Neuron (in vitro differentiated cells): ENCODE measurements around the gene TOLLIP.

ENCODE experiments used
- H2AFZ ChIP-seq: one replicate; pipeline ENCODE4 v1.6.1; 2013; ENCODE audit warnings: low read depth, mild to moderate bottlenecking, inconsistent platforms, low read length, moderate library complexity
- H3K27me3 ChIP-seq: one replicate; pipeline ENCODE4 v1.6.1; 2013; ENCODE audit warnings: low read length; ENCODE audit not compliant: insufficient read depth
- H3K36me3 ChIP-seq: one replicate; pipeline ENCODE4 v1.6.1; 2013; ENCODE audit warnings: low read length; ENCODE audit not compliant: insufficient read depth
- H3K4me1 ChIP-seq: one replicate; pipeline ENCODE4 v1.6.1; 2013; ENCODE audit warnings: low read length; ENCODE audit not compliant: insufficient read depth
- H3K4me3 ChIP-seq: 2 replicates; pipeline ENCODE4 v1.5.1; 2013; ENCODE audit warnings: mild to moderate bottlenecking, low read length, moderate library complexity
- H3K9me3 ChIP-seq: one replicate; pipeline ENCODE4 v1.6.1; 2013; ENCODE audit warnings: low read length

Gene TOLLIP

GRCh38 chr11:1240771-1241170 is 68.7 kb downstream of the TOLLIP start:
- Histone ChIP-seq H2AFZ (no peak overlapping the region), H3K4me3 (no peak overlapping the region), H3K4me1 (no peaks in the 10 kb centered on the region), H3K36me3 (no peaks in the 10 kb centered on the region), H3K9me3 (peaks cover 8% of the 10 kb centered on the region), H3K27me3 (peaks cover 11% of the 10 kb centered on the region)

- no peaks in the 10 kb centered on the region for H3K36me3 ChIP-seq
- no peaks in the 10 kb centered on the region for H3K4me1 ChIP-seq
- no peak overlapping the region for H3K4me3 ChIP-seq
- peaks cover 6% of the 10 kb centered on the region for H3K9me3 ChIP-seq
- no peak overlapping the region for H2AFZ ChIP-seq
- peaks cover 11% of the 10 kb centered on the region for H3K27me3 ChIP-seq
Measured at GRCh38 chr11:1239596-1240205, 69.7 kb downstream of the TOLLIP start.

- Histone ChIP-seq H3K36me3 (no peaks in the 10 kb centered on the region), H3K27me3 (peaks cover 11% of the 10 kb centered on the region), H3K9me3 (peaks cover 6% of the 10 kb centered on the region), H3K4me1 (no peaks in the 10 kb centered on the region), H3K4me3 (no peak overlapping the region), H2AFZ (no peak overlapping the region)
Measured at GRCh38 chr11:1238767-1239595, 70.5 kb downstream of the TOLLIP start.

GRCh38 chr11:1237851-1238250 is 71.6 kb downstream of the TOLLIP start:
- Histone ChIP-seq H3K9me3 (peaks cover 6% of the 10 kb centered on the region), H3K4me3 (no peak overlapping the region), H3K36me3 (no peaks in the 10 kb centered on the region), H3K27me3 (peaks cover 13% of the 10 kb centered on the region), H3K4me1 (no peaks in the 10 kb centered on the region), H2AFZ (no peak overlapping the region)

GRCh38 chr11:1237128-1237580 is 72.3 kb downstream of the TOLLIP start:
- Histone ChIP-seq H3K27me3 (peaks cover 15% of the 10 kb centered on the region), H3K4me3 (no peak overlapping the region), H3K9me3 (peaks cover 2% of the 10 kb centered on the region), H2AFZ (no peak overlapping the region), H3K4me1 (no peaks in the 10 kb centered on the region), H3K36me3 (no peaks in the 10 kb centered on the region)

- H2AFZ ChIP-seq: no peak overlapping the region
- no peaks in the 10 kb centered on the region for H3K9me3 ChIP-seq
- no peak overlapping the region for H3K4me3 ChIP-seq
- H3K27me3 ChIP-seq: peaks cover 19% of the 10 kb centered on the region
- H3K4me1 ChIP-seq: no peaks in the 10 kb centered on the region
- H3K36me3 ChIP-seq: no peaks in the 10 kb centered on the region
Measured at GRCh38 chr11:1236316-1237127, 72.9 kb downstream of the TOLLIP start.

GRCh38 chr11:1235901-1236315 is 73.5 kb downstream of the TOLLIP start:
- no peak overlapping the region for H3K4me3 ChIP-seq
- no peaks in the 10 kb centered on the region for H3K4me1 ChIP-seq
- H2AFZ ChIP-seq: no peak overlapping the region
- H3K9me3 ChIP-seq: no peaks in the 10 kb centered on the region
- peaks cover 20% of the 10 kb centered on the region for H3K27me3 ChIP-seq
- H3K36me3 ChIP-seq: no peaks in the 10 kb centered on the region

- no peaks in the 10 kb centered on the region for H3K36me3 ChIP-seq
- no peaks in the 10 kb centered on the region for H3K4me1 ChIP-seq
- no peaks in the 10 kb centered on the region for H3K9me3 ChIP-seq
- no peak overlapping the region for H3K4me3 ChIP-seq
- H3K27me3 ChIP-seq: peaks cover 20% of the 10 kb centered on the region
- no peak overlapping the region for H2AFZ ChIP-seq
Measured at GRCh38 chr11:1235306-1235900, 74.0 kb downstream of the TOLLIP start.

- Histone ChIP-seq H3K4me3 (no peak overlapping the region), H3K4me1 (no peaks in the 10 kb centered on the region), H2AFZ (no peak overlapping the region), H3K36me3 (no peaks in the 10 kb centered on the region), H3K27me3 (peaks cover 24% of the 10 kb centered on the region), H3K9me3 (no peaks in the 10 kb centered on the region)
Measured at GRCh38 chr11:1234771-1235305, 74.6 kb downstream of the TOLLIP start.

- H3K4me3 ChIP-seq: no peak overlapping the region
- H3K4me1 ChIP-seq: no peaks in the 10 kb centered on the region
- no peaks in the 10 kb centered on the region for H3K9me3 ChIP-seq
- peaks cover 24% of the 10 kb centered on the region for H3K27me3 ChIP-seq
- no peak overlapping the region for H2AFZ ChIP-seq
- H3K36me3 ChIP-seq: no peaks in the 10 kb centered on the region
Measured at GRCh38 chr11:1234054-1234720, 75.2 kb downstream of the TOLLIP start.

GRCh38 chr11:1233351-1234053 is 75.9 kb downstream of the TOLLIP start:
- Histone ChIP-seq H3K27me3 (peaks cover 24% of the 10 kb centered on the region), H2AFZ (no peak overlapping the region), H3K4me1 (no peaks in the 10 kb centered on the region), H3K4me3 (no peak overlapping the region), H3K9me3 (no peaks in the 10 kb centered on the region), H3K36me3 (no peaks in the 10 kb centered on the region)

GRCh38 chr11:1232883-1233321 is 76.5 kb downstream of the TOLLIP start:
- no peaks in the 10 kb centered on the region for H3K36me3 ChIP-seq
- no peak overlapping the region for H3K4me3 ChIP-seq
- H3K4me1 ChIP-seq: no peaks in the 10 kb centered on the region
- H3K27me3 ChIP-seq: peaks cover 23% of the 10 kb centered on the region
- H3K9me3 ChIP-seq: no peaks in the 10 kb centered on the region
- H2AFZ ChIP-seq: no peak overlapping the region
